Effector memory CD8-positive, alpha-beta T cell (primary cell): ENCODE measurements around the gene PROB1.
A peak's percentile ranks its signal among the peaks of the same experiment; 100 is the strongest.
"Not testable (repeated sequence)": the region's sequence is repeated elsewhere in the genome, so short reads cannot be mapped to it uniquely, and the experiment has no call there.

Experiments used
- ATAC-seq: fragments of 150-1000 bp; cut with Tn5 transposase; replicated peaks from 2 replicates; pipeline ENCODE4 v1.10.0; 2021; ENCODE audit warnings: mild to moderate bottlenecking, moderate library complexity
- DNase-seq, 3 experiments: peaks; one replicate each; pipeline ENCODE4 v3.0.0; 2021
- H3K27ac Mint-ChIP-seq, 2 donors: one replicate each; pipeline ENCODE4 v1.8.0; 2022; ENCODE audit warnings: mild to moderate bottlenecking in 2 of 2, mixed read lengths in 2 of 2, moderate library complexity in 2 of 2
- H3K27me3 Mint-ChIP-seq, 2 donors: one replicate each; pipeline ENCODE4 v1.8.0; 2022; ENCODE audit warnings: mixed read lengths in 2 of 2
- H3K36me3 Mint-ChIP-seq: one replicate; pipeline ENCODE4 v1.8.0; 2022; ENCODE audit warnings: mild to moderate bottlenecking, moderate library complexity, mixed read lengths; ENCODE audit not compliant: insufficient read depth
- H3K4me1 Mint-ChIP-seq, 2 donors: one replicate each; pipeline ENCODE4 v1.8.0; 2022; ENCODE audit warnings: low read depth in 2 of 2, mixed read lengths in 2 of 2
- H3K4me3 Mint-ChIP-seq, 2 donors: one replicate each; pipeline ENCODE4 v1.8.0; 2022; ENCODE audit warnings: mild to moderate bottlenecking in 2 of 2, mixed read lengths in 2 of 2, moderate library complexity in 2 of 2
- H3K9me3 Mint-ChIP-seq, 2 donors: one replicate each; pipeline ENCODE4 v1.8.0; 2022; ENCODE audit warnings: mixed read lengths in 2 of 2

PROB1 gene

DNA sequence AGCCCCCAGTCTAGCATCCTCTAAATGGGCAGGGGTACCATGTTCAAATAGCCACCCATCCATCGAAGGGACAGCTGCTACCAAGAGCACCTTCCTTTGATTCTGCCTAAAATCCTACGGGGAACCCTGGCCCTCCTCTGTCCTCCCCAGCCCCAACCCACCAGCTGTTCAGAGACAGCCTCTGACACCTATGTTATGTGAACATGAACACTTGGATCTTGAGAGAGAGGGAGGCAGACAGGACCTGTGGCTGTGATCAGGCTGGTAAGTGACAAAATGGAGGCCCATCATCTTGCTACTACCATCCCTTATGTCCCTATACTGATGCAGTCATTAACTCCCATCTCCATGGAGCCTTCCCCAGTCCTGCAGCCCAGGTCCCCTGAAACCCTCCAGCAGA, 20.0 kb downstream of the PROB1 start:
- DNase-seq (no peak), ATAC-seq (no peak)
- H3K27me3 Mint-ChIP-seq, result no peaks in the 10 kb centered on the region
- H3K4me1 Mint-ChIP-seq, result peaks cover 0 to 8% of the 10 kb centered on the region in 2 donors
- H3K36me3 Mint-ChIP-seq, result peaks cover 28% of the 10 kb centered on the region
- H3K4me3 Mint-ChIP-seq, result no peak overlapping the region
- no peaks in the 10 kb centered on the region for H3K9me3 Mint-ChIP-seq
- H3K27ac Mint-ChIP-seq, result no peak overlapping the region

DNA sequence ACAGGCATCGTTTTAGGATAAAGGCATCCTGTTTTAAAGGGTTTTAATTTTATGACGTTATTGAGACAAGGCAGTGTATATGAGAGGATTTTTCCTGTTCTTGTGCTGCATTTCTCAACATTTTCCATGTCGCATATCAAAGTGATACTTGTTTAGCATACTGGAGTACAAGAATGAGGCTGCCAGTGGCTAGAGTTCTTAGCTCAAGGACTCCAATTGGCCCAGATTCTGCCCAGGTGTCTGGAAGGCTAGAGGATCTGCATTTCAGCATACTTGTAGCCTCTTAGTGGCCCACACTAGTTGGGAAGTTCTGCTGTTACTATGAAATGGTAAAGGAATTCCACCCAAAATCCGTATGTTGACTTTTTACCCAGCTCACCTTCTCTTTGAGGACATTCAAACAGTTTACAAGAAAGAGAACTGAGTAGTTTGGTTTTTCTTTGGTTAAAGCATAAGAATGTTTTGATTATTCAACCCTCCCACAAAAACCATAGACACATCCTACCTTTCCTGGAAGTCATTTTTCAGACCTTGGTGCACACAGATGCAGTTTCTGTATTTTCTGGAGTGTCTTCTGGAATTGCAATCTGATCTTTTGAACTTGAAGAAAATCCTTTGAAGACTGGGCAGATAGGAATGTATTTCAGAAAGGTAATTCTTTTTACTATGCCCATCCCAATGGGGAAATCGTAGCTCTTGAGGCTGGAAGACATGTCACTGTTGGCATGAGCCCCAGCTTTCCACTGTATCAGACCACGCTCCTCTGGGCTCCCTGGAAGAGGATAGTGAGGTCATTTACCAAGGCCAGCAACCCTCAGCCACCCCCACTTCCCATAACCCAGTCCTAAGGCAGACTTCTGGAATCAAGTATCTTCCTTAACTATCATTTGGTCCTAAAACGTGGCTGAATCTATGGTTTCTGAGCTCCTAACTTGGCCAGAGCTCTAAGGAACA, 23.1 kb downstream of the PROB1 start:
- ATAC-seq (no peak), DNase-seq (no peak)
- H3K4me3 Mint-ChIP-seq, result no peak overlapping the region
- H3K4me1 Mint-ChIP-seq, result no peaks in the 10 kb centered on the region
- H3K27me3 Mint-ChIP-seq, result no peaks in the 10 kb centered on the region
- peak overlapping the region in 1 of 2 donors; percentile 20 for H3K27ac Mint-ChIP-seq
- H3K36me3 Mint-ChIP-seq, result peaks cover 44% of the 10 kb centered on the region
- no peaks in the 10 kb centered on the region for H3K9me3 Mint-ChIP-seq

DNA sequence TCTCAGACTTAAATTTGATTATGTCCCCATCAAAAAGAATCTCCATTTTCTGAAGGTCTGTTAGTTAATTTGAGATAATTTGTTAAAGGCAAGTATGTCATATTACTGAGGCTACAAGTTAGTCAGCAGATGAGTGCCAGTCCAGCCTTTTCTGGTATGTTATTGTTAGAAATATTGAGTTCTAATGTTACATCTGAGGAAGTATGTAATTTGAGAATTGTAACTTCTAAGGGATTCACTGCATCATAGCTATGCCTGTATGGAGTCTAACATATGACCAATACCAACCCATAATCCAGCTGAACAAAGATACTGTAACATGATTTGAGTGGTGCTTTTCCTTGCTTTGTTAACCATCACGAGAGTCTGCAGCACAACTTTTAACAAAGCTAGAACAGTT, 25.7 kb downstream of the PROB1 start:
- H3K9me3 Mint-ChIP-seq, result no peaks in the 10 kb centered on the region
- peaks cover 66% of the 10 kb centered on the region for H3K36me3 Mint-ChIP-seq
- DNase-seq (no peak), ATAC-seq (no peak)
- no peak overlapping the region for H3K4me3 Mint-ChIP-seq
- H3K27ac Mint-ChIP-seq, result no peak overlapping the region
- H3K4me1 Mint-ChIP-seq, result no peaks in the 10 kb centered on the region
- no peaks in the 10 kb centered on the region for H3K27me3 Mint-ChIP-seq

DNA sequence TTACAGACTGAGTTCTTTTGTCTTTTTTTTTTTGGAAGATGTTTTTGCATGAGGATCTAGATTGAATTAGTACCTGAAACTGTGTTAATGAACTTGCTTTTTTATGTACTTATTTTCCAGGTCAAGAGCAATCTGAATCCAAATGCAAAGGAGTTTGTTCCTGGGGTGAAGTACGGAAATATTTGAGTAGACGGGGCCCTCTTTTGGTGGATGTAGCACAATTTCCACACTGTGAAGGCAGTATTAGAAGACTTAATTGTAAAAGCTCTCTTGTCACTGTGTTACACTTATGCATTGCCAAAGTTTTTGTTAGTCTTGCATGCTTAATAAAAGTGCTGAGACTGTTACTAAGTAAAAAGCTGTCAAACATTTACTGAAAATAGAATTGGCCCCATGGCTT, 26.3 kb downstream of the PROB1 start:
- Mint-ChIP-seq H3K36me3 (peaks cover 71% of the 10 kb centered on the region), H3K4me1 (no peaks in the 10 kb centered on the region), H3K27ac (no peak overlapping the region), H3K9me3 (no peaks in the 10 kb centered on the region), H3K27me3 (no peaks in the 10 kb centered on the region), H3K4me3 (no peak overlapping the region)
- no peak for DNase-seq
- ATAC-seq, result no peak

DNA sequence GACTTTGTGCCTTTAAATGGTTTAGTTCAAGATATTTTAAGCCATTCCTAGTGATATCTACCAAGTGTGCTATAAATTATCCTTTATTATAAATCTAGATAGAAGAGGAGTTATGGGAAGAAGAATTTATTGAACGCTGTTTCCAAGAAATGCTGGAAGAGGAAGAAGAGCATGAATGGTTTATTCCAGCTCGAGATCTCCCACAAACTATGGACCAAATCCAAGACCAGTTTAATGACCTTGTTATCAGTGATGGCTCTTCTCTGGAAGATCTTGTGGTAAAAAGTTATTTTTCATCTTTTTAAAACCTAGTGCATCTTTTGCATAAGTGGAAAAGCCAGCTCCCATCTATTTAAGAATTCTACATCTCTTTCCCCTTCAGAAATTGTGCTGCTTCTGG, 30.4 kb downstream of the PROB1 start:
- Mint-ChIP-seq H3K9me3 (no peaks in the 10 kb centered on the region), H3K27ac (peak overlapping the region in 1 of 2 donors; percentile 60), H3K27me3 (no peaks in the 10 kb centered on the region), H3K4me3 (no peak overlapping the region), H3K36me3 (peaks cover 60% of the 10 kb centered on the region), H3K4me1 (peaks cover 8 to 10% of the 10 kb centered on the region in 2 donors)
- DNase-seq, result no peak
- no peak for ATAC-seq

DNA sequence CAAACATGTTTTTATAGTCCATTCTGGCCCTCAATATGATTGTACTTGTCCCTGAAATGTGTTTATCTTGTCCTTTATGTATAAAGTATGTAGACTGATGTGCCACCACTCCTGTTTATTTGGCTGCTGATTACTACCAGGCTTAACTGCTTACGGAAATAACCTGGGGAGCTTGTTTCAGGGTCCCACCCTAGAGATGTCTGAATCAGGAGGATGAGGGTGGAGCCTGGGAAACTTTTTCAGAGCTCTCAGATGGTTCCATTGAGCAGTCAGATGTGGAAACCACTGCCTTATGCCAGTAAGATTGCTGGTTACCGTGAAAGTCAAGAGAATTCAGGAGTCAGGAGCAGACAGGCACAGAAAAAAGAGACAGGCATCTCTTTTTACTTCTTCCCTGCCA, 31.0 kb downstream of the PROB1 start:
- H3K4me3 Mint-ChIP-seq, result no peak overlapping the region
- no peak overlapping the region for H3K27ac Mint-ChIP-seq
- no peak for ATAC-seq
- no peak for DNase-seq
- no peaks in the 10 kb centered on the region for H3K9me3 Mint-ChIP-seq
- no peaks in the 10 kb centered on the region for H3K27me3 Mint-ChIP-seq
- H3K36me3 Mint-ChIP-seq, result peaks cover 57% of the 10 kb centered on the region
- peaks cover 8 to 10% of the 10 kb centered on the region in 2 donors for H3K4me1 Mint-ChIP-seq

DNA sequence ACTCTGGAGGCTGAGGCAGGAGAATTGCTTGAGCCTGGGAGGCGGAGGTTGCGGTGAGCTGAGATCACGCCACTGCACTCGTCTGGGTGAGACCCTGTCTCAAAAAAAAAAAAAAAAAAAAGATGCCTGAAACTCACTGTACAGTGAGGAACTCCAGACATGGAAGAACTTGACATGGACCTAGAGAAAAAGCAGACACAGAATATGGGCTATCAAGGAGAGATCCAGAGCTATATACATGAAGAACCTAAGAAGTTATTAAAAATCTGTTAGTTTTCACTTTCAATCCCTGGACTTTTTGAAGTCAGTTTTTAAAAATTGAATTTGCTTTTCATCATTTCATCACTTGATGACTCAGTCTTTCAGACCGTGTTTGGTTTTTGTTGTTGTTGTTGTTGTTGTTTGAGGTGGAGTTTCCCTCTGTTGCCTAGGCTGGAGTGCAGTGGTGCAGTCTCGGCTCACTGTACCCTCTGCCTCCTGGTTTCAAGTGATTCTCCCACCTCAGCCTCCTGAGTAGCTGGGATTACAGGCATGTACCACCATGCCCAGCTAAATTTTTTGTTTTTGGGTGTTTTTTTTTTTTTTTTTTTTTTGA, 33.0 kb downstream of the PROB1 start:
- no peak overlapping the region for H3K4me3 Mint-ChIP-seq
- no peak for ATAC-seq

DNA sequence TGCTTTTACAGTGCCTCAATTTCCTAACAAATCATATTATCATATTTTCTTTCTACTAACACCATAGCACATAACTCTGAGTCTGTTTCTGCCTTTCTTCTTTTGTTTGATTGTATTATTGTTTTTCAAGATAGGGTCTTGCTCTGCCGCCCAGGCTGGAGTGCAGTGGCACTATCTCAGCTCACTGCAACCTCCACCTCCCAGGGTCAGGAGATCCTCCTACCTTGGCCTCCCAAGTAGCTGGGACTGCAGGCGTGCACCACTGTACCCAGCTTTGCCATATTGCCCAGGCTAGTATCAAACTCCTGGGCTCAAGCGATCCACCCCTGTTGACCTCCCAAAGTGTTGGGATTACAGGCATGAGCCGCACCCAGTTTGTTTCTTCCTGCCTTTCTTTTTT, 34.5 kb downstream of the PROB1 start:
- no peak overlapping the region for H3K4me3 Mint-ChIP-seq
- H3K9me3 Mint-ChIP-seq, result no peaks in the 10 kb centered on the region
- ATAC-seq (no peak), DNase-seq (no peak)
- H3K4me1 Mint-ChIP-seq, result peaks cover 17 to 28% of the 10 kb centered on the region in 2 donors
- peak overlapping the region in 1 of 2 donors; percentile 88 for H3K27ac Mint-ChIP-seq
- H3K27me3 Mint-ChIP-seq, result no peaks in the 10 kb centered on the region
- peaks cover 35% of the 10 kb centered on the region for H3K36me3 Mint-ChIP-seq

More for the DNA sequence above, 33.0 kb downstream of the PROB1 start:
- peaks cover 45% of the 10 kb centered on the region for H3K36me3 Mint-ChIP-seq
- no peaks in the 10 kb centered on the region for H3K9me3 Mint-ChIP-seq
- H3K27me3 Mint-ChIP-seq, result no peaks in the 10 kb centered on the region
- no peak for DNase-seq
- H3K27ac Mint-ChIP-seq, result peak overlapping the region in 1 of 2 donors; percentile 63
- H3K4me1 Mint-ChIP-seq, result peaks cover 16 to 21% of the 10 kb centered on the region in 2 donors

DNA sequence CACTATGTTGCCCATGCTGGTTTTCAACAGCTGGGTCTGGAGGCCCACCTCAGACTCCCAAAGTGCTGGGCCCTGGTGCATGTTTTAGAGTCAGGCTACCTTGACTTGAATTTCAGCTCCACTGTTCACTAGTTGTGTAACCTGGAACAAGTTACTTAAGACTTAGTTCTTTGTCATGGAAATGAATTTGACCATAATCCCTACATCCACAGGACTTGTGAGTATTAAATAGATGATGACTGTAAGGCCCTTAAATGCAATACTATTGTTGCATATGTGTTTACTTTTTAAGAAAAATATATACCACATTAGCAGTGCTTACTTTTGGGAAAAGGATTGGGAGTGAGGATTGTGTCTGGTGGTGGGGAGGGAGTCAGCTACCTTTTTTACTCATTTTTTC, 36.8 kb downstream of the PROB1 start:
- ATAC-seq (no peak), DNase-seq (no peak)
- no peaks in the 10 kb centered on the region for H3K27me3 Mint-ChIP-seq
- H3K27ac Mint-ChIP-seq, result no peak overlapping the region
- H3K4me3 Mint-ChIP-seq, result no peak overlapping the region
- H3K9me3 Mint-ChIP-seq, result no peaks in the 10 kb centered on the region
- peaks cover 23 to 39% of the 10 kb centered on the region in 2 donors for H3K4me1 Mint-ChIP-seq
- peaks cover 33% of the 10 kb centered on the region for H3K36me3 Mint-ChIP-seq

DNA sequence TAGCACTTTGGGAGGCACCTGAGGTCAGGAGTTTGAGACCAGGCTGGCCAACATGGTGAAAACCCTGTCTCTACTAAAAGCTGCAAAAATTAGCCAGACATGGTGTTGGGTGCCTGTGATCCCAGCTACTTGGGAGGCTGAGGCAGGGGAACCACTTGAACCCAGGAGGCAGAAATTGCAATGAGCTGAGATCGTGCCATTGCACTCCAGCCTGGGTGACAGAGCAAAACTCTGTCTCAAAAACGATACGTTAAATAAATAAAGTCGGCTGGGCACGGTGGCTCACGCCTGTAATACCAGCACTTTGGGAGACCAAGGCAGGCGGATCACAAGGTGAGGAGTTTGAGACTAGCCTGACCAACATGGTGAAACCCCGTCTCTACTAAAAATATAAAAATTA, 39.0 kb downstream of the PROB1 start:
- H3K27me3 Mint-ChIP-seq, ATAC-seq, H3K9me3 Mint-ChIP-seq, DNase-seq, H3K4me3 Mint-ChIP-seq, H3K27ac Mint-ChIP-seq: not testable (repeated sequence)
- Mint-ChIP-seq H3K36me3 (peaks cover 39% of the 10 kb centered on the region), H3K4me1 (peaks cover 27 to 42% of the 10 kb centered on the region in 2 donors)

DNA sequence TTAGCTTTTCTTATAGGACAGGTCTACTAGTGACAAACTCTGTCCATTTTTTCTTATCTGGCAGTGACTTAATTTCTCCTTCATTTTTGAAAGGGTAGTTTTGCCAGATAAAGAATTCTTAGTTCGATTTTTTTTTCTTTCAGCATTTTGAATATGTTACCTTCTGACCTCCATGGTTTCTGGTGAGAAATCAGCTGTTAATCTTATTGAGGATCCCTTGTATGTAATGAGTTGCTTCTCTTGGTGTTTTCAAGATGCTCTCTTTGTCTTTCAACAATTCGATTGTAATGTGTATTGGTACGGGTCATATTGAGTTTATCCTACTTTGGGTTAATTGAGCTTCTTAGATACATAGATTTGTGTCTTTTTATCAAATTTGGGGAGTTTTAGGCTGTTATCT, 40.7 kb downstream of the PROB1 start:
- no peak for ATAC-seq
- H3K4me1 Mint-ChIP-seq, result peaks cover 27 to 39% of the 10 kb centered on the region in 2 donors
- H3K36me3 Mint-ChIP-seq, result peaks cover 50% of the 10 kb centered on the region
- H3K27me3 Mint-ChIP-seq, result no peaks in the 10 kb centered on the region
- H3K27ac Mint-ChIP-seq, result peak overlapping the region; percentile 3 to 5
- DNase-seq, result no peak
- no peaks in the 10 kb centered on the region for H3K9me3 Mint-ChIP-seq
- no peak overlapping the region for H3K4me3 Mint-ChIP-seq

DNA sequence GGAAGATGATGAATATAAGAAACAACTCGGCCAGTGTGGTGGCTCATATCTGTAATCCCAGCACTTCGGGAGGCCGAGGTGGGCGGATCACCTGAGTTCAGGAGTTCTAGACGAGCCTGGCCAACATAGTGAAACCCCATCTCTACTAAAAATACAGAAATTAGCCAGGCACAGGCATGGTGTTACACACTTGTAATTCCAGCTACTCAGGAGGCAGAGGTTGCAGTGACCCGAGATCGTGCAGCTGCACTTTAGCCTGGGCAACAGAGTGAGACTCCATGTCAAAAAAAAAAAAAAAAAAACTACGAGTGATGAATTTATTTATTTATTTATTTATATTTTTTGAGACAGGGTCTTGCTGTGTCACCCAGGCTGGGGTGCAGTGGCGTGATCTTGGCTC, 47.0 kb downstream of the PROB1 start:
- Mint-ChIP-seq H3K4me1 (peaks cover 41 to 54% of the 10 kb centered on the region in 2 donors), H3K36me3 (peaks cover 60% of the 10 kb centered on the region)
- not testable (repeated sequence) for DNase-seq, H3K4me3 Mint-ChIP-seq, ATAC-seq, H3K27me3 Mint-ChIP-seq, H3K9me3 Mint-ChIP-seq, H3K27ac Mint-ChIP-seq

DNA sequence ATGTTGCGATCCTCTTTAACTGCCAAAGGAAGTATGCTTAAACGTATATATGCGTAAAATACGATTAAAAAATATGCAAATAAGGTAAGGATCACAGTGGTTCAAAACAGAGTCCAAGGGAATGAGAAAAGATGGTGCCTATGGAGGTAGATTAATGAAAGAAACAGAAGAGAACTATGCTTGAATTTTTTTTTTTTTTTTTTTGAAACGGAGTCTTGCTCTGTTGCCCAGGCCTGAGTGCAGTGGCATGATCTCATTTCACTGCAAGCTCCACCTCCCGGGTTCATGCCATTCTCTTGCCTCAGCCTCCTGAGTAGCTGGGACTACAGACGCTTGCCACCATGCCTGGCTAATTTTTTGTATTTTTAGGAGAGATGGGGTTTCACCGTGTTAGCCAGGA, 49.5 kb downstream of the PROB1 start:
- Mint-ChIP-seq H3K36me3 (peaks cover 63% of the 10 kb centered on the region), H3K27ac (peak overlapping the region in 1 of 2 donors; percentile 54), H3K4me3 (peak overlapping the region in 1 of 2 donors; percentile 1), H3K4me1 (peaks cover 53 to 67% of the 10 kb centered on the region in 2 donors)
- not testable (repeated sequence) for H3K27me3 Mint-ChIP-seq, ATAC-seq, H3K9me3 Mint-ChIP-seq, DNase-seq

DNA sequence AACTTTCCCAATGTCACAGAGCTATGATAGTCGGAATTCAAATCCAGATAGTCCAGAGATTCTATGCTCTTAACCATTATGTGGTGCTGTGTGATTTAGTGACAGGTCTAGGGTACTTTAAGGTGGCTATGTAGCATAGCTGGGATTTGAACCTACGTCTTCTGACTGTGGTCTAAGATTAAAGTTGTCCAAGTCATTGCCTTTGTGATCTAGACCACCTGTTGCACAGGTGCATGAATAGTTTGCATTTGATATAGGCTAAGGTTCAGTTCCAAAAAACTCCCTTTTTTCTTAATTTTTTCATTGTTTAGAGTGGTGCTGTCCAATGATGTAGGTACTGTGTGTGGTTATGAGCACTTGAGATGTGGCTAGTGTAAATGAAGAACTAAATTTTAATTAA, 50.7 kb downstream of the PROB1 start:
- H3K36me3 Mint-ChIP-seq, result peaks cover 52% of the 10 kb centered on the region
- H3K4me1 Mint-ChIP-seq, result peaks cover 46 to 61% of the 10 kb centered on the region in 2 donors
- DNase-seq (no peak), ATAC-seq (no peak)
- H3K27me3 Mint-ChIP-seq, result no peaks in the 10 kb centered on the region
- peak overlapping the region; percentile 90 to 93 for H3K4me3 Mint-ChIP-seq
- H3K9me3 Mint-ChIP-seq, result no peaks in the 10 kb centered on the region
- H3K27ac Mint-ChIP-seq, result no peak overlapping the region
